Spinal cord (tissue), 10 donors: ENCODE results near the gene ATP2C2. TPM values are rescaled to one million over a fixed set of nuclear protein-coding genes. Genes with fewer than 3 reads are reported as not detected.

Source experiments
- DNase-seq, 6 donors: peaks; one replicate each; pipeline versions ENCODE4 v3.0.0 to v3.0.0-alpha.2; 2013 to 2015; ENCODE audit warnings: low spot score in 6 of 6, low read depth in 4 of 6
- H3K27ac ChIP-seq: one replicate; pipeline ENCODE4 v1.5.1; 2013; ENCODE audit warnings: low read depth, low read length, control low read depth
- H3K27me3 ChIP-seq: one replicate; pipeline ENCODE4 v1.6.1; 2013; ENCODE audit warnings: low read length; ENCODE audit not compliant: control insufficient read depth, insufficient read depth
- H3K36me3 ChIP-seq: one replicate; pipeline ENCODE4 v1.6.1; 2013; ENCODE audit warnings: low read length; ENCODE audit not compliant: control insufficient read depth, insufficient read depth
- H3K4me1 ChIP-seq: one replicate; pipeline ENCODE4 v1.6.1; 2013; ENCODE audit warnings: low read length; ENCODE audit not compliant: control insufficient read depth, insufficient read depth
- H3K4me3 ChIP-seq: one replicate; pipeline ENCODE4 v1.5.1; 2013; ENCODE audit warnings: low read depth, low read length, control low read depth
- H3K9me3 ChIP-seq: one replicate; pipeline ENCODE4 v1.6.1; 2013; ENCODE audit warnings: low read length; ENCODE audit not compliant: control insufficient read depth, insufficient read depth
- WGBS: methylation state at CpG from one replicate; pipeline ENCODE4 v1.1.5; 2013; ENCODE audit warnings: missing lambda C conversion rate; ENCODE audit not compliant: insufficient coverage; 5-methylcytosine and 5-hydroxymethylcytosine counted together
- polyA plus RNA-seq, 2 donors: library from polyadenylated mRNA; unstranded; fragments of 120-200 nt; gene quantifications; one replicate each; pipeline ENCODE4 v1.2.1, GENCODE V29; 2013; ENCODE audit not compliant: insufficient read length in 2 of 2
- total RNA-seq, 2 donors: library from RNA; depleted of rRNA in 1 of 2; stranded (reverse); fragments of 120-200 nt in 1 of 2; fragments of >200 nt in 1 of 2; gene quantifications; one replicate each; pipeline versions ENCODE4 v1.2.3 to v1.2.4, GENCODE V29; 2013 to 2014
- donor health status: healthy.

ATP2C2 gene
- total and polyA plus RNA-seq, 4 donors: 1.4 to 4.2 (median 2.7) TPM

- DNase-seq: no peak
- H3K4me1 ChIP-seq: peaks cover 34% of the 10 kb centered on the region
- H3K27me3 ChIP-seq: no peaks in the 10 kb centered on the region
- no peak overlapping the region for H3K4me3 ChIP-seq
- H3K27ac ChIP-seq: no peak overlapping the region
- whole genome bisulfite sequencing: 89% methylated on average over 13 of the region's 13 CpGs
- no peaks in the 10 kb centered on the region for H3K9me3 ChIP-seq
- peaks cover 29% of the 10 kb centered on the region for H3K36me3 ChIP-seq
These were observed 133.7 kb downstream of the ATP2C2 start for GRCh38 chr16:84502075-84502474.

- peaks cover 37% of the 10 kb centered on the region for H3K4me1 ChIP-seq
- WGBS: 97% methylated on average over 6 of the region's 6 CpGs
- H3K9me3 ChIP-seq: no peaks in the 10 kb centered on the region
- no peaks in the 10 kb centered on the region for H3K27me3 ChIP-seq
- H3K4me3 ChIP-seq: no peak overlapping the region
- H3K27ac ChIP-seq: no peak overlapping the region
- H3K36me3 ChIP-seq: peaks cover 26% of the 10 kb centered on the region
- DNase-seq: no peak
These were observed 134.2 kb downstream of the ATP2C2 start for GRCh38 chr16:84502581-84502980.

DNA sequence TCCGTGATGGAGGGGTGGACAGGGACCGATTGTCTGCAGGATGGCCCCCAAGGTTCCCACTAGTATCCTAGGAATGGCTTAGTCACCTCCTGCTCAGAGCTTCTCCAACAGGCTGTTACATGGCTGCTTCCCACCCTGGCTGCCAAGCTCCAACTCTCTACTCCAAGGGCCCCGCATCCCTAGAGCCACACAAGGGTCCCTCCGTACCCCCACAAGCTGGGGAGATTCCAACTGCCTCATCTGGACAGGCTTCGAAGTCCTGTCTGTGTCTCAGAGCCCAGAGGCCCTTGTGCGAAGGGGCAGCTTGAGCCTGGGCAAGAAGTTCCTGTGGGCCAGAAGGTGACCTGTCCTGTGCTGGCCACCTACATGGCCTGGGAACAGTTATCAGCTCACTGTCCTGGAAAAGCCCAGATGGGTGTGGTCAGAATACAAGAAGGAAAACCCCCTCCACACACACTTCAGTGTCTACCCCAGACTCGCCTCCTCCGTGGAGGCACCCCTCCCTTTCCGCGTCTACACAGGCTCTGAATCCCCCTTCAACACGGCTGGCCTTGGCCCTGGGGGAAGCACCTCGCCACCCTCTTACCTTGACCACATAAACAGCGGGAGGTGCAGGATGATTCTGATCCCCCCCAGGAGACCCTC is 135.5 kb downstream of the ATP2C2 start:
- WGBS: 34% methylated on average over 12 of the region's 13 CpGs
- no peaks in the 10 kb centered on the region for H3K27me3 ChIP-seq
- H3K36me3 ChIP-seq: peaks cover 23% of the 10 kb centered on the region
- no peak for DNase-seq
- no peaks in the 10 kb centered on the region for H3K9me3 ChIP-seq
- H3K27ac ChIP-seq: peak overlapping the region; percentile 84
- peaks cover 38% of the 10 kb centered on the region for H3K4me1 ChIP-seq
- peak overlapping the region; percentile 98 for H3K4me3 ChIP-seq

GRCh38 chr16:84504420-84505248 is 136.3 kb downstream of the ATP2C2 start, which contains the start of gene MEAK7:
MEAK7 (minus strand) TSS chr16:84504659; CDS start chr16:84498086, 6,573 bp downstream.
- Histone ChIP-seq H3K4me3 (peak within 1 kb of the TSS; percentile 98), H3K9me3 (no peaks in the 10 kb centered on the region), H3K36me3 (peaks cover 19% of the 10 kb centered on the region), H3K27me3 (no peaks in the 10 kb centered on the region), H3K4me1 (peaks cover 42% of the 10 kb centered on the region), H3K27ac (peak within 1 kb of the TSS; percentile 84)
- WGBS: 1% methylated on average over 42 of the region's 45 CpGs
- peak; percentile 98 to 100 (median 99) for DNase-seq

- Histone ChIP-seq H3K27me3 (no peaks in the 10 kb centered on the region), H3K4me1 (peaks cover 42% of the 10 kb centered on the region), H3K36me3 (peaks cover 14% of the 10 kb centered on the region), H3K9me3 (no peaks in the 10 kb centered on the region), H3K4me3 (peak overlapping the region; percentile 98), H3K27ac (peak overlapping the region; percentile 84)
- 71% methylated on average over 32 of the region's 33 CpGs for WGBS
- no peak for DNase-seq
These were observed 137.2 kb downstream of the ATP2C2 start for GRCh38 chr16:84505249-84506187.

GRCh38 chr16:84507011-84507982 is 139.0 kb downstream of the ATP2C2 start:
- H3K36me3 ChIP-seq: no peaks in the 10 kb centered on the region

GRCh38 chr16:84508502-84508901 is 140.2 kb downstream of the ATP2C2 start:
- Histone ChIP-seq H3K36me3 (no peaks in the 10 kb centered on the region), H3K9me3 (no peaks in the 10 kb centered on the region), H3K4me3 (no peak overlapping the region), H3K27me3 (no peaks in the 10 kb centered on the region), H3K4me1 (peaks cover 51% of the 10 kb centered on the region), H3K27ac (no peak overlapping the region)
- 66% methylated on average over 5 of the region's 8 CpGs for WGBS
- DNase-seq: peak in 1 of 6 donors; percentile 43

More at GRCh38 chr16:84507011-84507982, 139.0 kb downstream of the ATP2C2 start:
- H3K4me3 ChIP-seq: no peak overlapping the region
- no peaks in the 10 kb centered on the region for H3K9me3 ChIP-seq
- 70% methylated on average over 19 of the region's 27 CpGs for WGBS
- no peak overlapping the region for H3K27ac ChIP-seq
- peak in 1 of 6 donors; percentile 28 for DNase-seq
- H3K27me3 ChIP-seq: no peaks in the 10 kb centered on the region
- peaks cover 56% of the 10 kb centered on the region for H3K4me1 ChIP-seq

DNA sequence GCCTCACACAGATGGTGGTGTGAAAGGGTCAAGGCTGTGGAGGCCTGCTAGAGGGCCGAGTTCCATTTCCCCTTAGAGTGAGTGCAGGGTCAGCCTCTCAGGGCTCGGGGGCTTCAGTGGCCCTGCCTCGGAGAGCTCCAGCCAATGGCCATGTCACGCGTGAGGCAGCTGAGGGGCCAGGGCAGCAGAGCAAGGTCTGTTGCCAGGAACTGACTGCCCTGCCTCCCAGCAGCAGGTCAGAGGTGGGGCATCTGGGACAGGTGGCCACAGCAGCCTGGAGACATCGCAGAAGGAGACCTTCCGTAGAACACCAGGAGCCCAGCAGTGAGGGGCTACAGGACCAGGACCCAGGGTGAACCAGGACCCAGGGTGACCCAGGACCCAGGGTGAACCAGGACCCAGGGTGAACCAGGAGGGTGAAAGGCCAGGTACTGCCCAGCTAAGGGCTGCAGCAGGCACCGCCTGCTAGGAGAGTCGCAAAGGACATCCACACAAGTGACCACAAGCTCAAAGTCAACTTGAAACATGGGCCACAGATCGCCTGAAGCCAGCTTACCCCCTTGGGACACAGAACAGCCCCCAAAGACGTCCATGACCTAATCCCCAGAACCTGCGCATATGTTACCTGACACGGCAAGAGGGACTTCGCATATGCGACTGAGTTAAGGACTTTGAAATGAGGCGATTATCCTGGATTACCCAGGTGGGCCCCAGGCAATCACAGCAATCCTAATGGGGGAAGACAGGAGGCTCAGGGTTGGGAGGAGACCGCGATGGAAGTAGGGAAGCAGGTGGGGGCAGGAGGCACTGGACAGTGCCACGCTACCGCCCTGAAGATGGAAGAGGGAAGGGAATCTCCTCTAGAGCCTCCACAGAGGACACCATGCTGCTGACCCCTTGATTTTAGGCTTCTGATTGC is 141.0 kb downstream of the ATP2C2 start:
- no peak overlapping the region for H3K4me3 ChIP-seq
- peaks cover 44% of the 10 kb centered on the region for H3K4me1 ChIP-seq
- H3K9me3 ChIP-seq: no peaks in the 10 kb centered on the region
- no peaks in the 10 kb centered on the region for H3K36me3 ChIP-seq
- WGBS: 71% methylated on average over 18 of the region's 20 CpGs
- H3K27me3 ChIP-seq: no peaks in the 10 kb centered on the region
- DNase-seq: no peak
- no peak overlapping the region for H3K27ac ChIP-seq
